ENCODE results near the gene WDR31.
"Not testable (repeated sequence)": the region's sequence is repeated elsewhere in the genome, so short reads cannot be mapped to it uniquely, and the experiment has no call there.

Gene WDR31

DNA sequence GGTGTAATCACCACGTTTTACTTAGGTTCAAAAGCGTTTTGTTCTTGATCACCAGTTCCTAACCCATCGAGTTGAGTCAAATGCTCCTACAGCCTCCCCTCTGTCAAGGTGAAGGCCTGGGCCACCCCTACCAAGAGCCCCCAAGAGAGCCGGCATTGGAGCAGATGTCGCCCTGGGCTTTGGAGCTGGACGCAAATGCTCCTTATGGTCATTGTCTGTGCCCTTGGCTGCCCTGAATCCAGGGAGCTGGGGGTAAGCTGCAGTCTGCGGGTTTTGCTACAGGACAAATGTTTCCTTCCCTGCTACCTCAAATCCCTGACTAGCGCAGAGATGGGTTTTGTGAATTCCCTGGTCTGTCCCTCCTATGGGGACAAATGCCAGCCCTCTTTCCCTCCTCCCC, 41.8 kb downstream of the WDR31 start:
- DNase-seq (ENCODE audit: low read depth), result no peak

DNA sequence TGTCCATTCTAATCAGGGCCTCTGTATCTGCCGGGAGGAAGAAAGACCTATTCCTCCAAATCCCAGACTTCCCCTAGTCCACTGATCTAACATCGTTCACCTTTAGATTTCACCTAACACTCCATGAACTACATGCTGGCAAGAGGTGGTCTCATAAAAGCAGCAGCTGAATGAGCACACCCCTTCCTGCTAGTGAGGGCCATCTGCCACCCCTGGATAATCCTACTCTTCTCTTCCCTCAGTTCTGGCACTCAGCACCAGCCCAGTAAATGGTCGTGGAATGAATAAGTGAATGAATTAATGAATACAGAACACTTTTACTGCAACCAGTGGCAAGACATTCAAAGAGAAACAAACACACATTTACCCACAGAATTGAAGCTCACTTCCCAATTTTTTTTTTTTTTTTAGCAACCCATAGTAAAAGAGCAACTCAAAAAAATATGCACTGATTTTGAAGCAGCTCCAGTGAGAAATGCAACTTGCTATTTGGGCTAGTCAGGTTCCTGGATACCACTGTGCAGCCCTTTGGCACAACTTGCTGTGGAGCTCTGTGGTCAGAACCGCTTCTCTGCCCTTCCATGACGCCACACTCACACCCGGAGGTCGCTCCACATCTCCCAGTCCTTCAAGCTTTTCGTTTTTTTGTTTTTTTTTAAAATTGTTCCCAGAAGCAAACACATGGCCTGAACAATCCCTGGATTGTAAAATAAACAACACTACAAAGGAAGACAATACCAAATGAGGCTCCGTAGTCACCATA, 43.1 kb downstream of the WDR31 start:
- DNase-seq (ENCODE audit: low read depth), result no peak

DNA sequence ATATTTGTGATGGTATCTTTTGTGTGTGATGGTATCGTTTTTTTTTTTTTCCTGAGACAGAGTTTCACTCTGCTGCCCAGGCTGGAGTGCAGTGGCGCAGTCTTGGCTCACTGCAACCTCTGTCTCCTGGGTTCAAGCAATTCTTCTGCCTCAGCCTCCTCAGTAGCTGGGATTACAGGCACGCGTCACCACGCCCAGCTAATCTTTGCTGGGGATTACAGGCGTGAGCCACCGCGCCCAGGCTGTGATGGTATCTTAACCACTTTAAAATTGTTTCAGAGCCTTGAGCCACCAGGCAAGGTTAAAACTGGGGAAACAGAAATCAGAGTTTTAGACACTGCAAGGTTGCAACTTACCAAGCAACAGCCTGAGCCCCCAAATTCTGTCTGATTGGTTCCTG, 43.8 kb downstream of the WDR31 start:
- DNase-seq (ENCODE audit: low read depth), result not testable (repeated sequence)

DNA sequence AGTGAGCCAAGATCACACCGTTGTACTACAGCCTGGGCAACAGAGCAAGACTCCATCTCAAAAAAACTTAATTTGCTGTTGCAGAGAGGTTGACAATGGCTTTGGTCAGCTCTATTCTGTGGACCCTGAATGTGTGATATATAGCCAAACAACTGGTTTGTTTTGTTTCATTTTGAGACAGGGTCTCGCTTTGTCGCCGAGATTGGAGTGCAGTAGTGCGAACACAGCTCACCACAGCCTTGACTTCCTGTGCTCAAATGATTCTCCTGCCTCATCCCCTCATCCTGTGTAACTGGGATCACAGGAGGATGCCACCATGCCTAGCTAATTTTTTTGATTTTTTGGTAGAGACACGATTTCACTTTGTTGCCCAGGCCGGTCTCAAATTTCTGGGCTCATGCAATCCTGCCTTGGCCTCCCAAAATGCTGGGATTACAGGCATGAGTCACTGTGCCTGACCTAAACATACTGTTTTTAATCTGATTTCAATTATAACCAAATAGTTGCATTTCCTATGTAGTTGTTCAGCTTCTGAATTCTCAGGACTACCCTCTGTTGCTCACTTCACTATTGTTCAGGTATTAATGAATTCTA, 46.7 kb downstream of the WDR31 start:
- DNase-seq (ENCODE audit: low read depth), result no peak

DNA sequence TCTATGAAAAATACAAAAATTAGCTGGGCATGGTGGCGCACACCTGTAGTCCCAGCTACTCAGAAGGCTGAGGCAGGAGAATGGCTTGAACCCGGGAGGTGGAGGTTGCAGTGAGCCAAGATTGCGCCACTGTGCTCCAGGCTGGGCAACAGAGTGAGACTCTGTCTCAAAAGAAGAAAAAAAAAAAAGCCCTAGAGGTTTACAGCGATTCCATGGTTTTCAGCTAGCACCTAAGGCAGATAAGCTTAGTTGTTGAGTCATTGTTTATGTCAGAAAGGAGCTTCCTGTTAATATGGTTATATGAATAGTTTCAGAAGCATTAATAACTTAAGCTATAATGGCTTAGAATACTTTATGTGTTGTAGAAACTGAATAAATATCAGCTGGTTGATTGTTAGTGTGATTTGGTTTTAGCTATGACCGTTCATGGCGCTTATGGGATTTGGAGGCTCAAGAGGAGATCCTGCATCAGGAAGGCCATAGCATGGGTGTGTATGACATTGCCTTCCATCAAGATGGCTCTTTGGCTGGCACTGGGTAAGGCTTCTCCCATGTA, 49.9 kb downstream of the WDR31 start:
- no peak for DNase-seq (ENCODE audit: low read depth)

DNA sequence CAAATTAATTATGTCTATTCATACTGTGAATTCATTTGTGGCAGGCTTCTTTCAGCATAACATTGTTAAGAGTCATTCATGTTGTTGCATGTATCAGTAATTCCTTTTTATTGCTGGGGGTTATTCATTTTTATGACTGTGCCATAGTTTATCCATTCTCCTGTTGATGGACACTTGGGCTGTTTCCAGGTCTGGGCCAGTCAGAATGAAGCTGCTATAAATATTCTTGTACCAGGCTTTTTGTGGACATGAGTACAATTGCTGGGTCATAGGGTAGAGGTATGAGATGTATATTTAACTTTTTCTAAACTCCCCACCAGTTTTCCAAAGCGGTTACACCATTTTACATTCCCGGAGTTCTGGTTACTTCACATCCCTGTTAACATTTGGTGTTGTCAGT, 51.0 kb downstream of the WDR31 start:
- DNase-seq (ENCODE audit: low read depth), result no peak

DNA sequence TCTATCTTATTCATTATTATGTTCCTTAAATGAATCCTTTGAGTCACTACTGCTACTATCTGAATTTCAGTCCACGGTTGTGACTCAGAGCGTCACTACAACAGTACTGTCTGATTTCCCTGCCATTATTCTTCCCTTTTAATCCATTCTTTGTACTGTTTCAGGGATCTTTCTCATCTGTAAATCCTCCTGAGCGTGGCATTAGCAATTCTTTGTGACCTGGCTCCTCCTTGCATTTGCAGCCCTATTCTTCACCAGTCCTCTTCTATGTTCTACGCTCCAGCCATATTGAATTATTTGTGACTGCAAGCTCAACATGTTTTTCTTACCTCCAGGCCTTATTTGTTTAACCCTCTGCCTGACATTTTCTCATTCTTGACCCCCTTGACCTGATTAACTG, 58.7 kb downstream of the WDR31 start:
- DNase-seq (ENCODE audit: low read depth), result no peak

DNA sequence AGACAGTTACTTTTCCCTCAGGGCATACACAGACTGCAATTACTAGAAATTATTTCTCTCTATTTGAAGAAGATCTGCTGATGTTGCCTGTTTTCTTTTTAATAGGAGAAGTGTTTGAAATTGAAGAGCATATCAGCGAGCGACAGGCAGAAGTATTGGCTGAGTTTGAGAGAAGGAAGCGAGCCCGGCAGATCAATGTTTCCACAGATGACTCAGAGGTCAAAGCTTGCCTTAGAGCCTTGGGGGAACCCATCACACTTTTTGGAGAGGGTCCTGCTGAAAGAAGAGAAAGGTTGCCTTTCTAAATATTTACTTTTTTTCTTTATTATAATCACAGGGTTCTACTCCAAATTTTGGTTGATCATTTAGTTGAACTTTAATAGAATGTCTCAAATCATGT, 61.2 kb downstream of the WDR31 start:
- no peak for DNase-seq (ENCODE audit: low read depth)

DNA sequence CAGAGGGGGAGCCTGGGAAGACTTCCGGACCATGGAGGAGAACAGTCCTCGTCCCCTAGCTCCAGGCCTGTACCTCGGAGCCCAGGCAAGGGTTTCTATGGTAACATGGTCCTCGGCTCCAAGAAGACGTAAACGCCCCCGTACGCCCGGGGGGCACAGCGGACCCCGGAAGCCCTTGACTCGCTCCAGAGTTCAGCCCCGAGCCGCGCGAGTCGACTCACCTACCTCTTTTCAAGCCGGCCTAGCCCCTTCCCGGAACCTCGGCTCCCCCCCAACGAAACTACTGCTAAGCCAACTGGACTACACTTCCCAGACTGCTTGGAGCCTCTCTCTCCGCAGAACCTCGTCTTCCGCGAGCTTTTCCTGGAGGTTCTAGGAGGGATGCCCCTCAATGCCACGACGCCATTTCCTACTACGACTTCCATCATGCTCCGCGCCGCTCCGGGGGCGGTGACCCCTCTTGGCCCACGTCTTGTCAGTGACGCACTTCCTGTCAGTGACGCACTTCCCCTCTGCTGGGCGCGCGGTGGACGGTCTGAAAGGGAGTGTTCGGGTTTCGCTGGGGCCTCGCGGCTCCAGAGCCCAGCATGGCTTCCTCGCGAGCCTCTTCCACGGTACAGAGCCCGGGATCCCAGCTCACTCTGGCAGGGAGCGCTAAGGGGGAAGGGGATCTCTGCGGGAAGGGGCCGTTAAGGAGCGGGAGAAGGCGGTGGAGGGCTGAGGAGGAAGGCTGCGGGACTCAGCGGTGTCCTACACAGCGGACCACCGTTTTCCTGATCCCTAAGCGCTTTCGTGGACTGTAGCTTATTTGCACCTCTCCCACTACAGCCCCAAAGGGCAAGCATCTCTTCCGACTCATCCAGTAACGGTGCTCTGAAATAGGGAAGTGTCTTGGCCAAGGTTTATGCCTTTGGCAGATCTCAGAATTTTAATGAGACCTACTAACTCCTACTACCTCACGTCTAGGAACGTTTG, 64.6 kb downstream of the WDR31 start, which contains the start of the genes CDC26 and PRPF4:
Gene CDC26, minus strand, starts transcription at position 416 of the 975 bp plus-strand sequence. CDS start 3,065 bp downstream, outside the sequence.
Gene PRPF4, plus strand, starts transcription at position 502 of the 975 bp plus-strand sequence. Its CDS starts 86 bp downstream, at position 588.
- DNase-seq (ENCODE audit: low read depth), result peak; percentile 91

DNA sequence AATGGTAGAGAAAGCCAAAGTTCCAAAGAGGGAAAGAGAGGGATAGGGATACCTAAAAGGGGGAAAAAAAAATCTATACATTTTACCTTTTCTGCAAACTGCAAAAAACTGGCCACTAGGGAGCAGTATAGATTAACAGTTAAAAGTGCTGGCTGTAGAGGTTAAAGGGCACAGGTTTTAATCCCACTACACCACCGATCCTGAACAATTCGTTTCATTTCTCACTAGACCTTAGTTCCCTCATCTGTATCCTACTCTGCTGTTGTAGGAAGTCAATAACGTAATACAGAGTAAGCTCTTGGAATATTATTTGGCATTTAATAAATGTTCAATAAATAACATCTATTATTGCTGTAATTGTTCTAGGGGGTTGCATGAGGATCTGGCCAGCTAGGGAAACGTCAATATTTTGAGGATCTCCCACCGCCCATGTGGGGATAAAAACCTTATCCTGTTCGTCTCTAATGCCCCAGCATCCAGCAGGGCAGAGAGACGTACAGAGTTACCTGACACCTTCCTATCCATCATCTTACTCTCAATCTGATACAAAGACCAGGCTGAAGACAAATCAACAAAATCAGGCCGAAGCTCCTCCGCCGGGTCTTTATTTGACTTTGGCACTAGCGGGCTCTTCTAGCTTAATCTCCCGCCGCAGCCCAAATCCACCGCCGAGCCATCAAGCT, 65.5 kb downstream of the WDR31 start:
- no peak for DNase-seq (ENCODE audit: low read depth)

DNA sequence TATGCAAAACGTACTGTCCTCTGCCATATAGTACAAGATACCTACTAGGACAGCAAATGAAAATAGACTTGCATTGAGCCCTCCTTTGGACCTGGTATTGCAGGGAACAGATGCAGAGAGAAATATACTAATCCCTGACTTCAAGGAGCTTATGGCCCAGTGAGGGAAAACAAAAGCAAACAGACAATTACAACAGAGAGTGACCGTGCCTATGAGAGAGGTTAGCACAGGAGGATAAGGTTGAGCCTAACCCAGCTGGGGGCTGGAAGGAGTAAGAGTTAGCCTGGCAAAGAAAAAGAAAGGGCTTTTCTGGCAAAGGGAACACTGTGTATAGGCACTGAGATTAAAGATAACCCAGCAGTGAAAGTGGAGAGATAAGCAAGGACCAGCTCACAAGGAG, 70.2 kb downstream of the WDR31 start:
- DNase-seq (ENCODE audit: low read depth), result no peak

DNA sequence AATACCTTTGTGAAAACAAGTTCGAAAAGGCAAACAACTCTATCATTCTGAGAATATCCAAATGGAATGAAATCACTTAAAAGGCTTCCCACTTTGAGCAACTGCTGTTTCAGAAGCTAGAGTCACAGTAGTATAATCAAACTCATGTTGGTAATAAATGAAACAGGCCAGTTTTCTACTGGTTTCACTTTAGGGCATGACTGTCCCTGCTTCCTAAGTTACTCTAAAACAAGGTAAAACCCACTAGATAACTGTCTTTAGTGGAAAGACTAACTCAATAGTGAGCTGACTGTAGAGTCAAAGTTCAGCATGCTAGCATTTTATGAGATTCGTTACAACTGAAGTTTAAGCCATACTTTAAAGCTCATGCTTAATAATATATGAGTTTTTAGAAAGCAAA, 70.7 kb downstream of the WDR31 start:
- no peak for DNase-seq (ENCODE audit: low read depth)

DNA sequence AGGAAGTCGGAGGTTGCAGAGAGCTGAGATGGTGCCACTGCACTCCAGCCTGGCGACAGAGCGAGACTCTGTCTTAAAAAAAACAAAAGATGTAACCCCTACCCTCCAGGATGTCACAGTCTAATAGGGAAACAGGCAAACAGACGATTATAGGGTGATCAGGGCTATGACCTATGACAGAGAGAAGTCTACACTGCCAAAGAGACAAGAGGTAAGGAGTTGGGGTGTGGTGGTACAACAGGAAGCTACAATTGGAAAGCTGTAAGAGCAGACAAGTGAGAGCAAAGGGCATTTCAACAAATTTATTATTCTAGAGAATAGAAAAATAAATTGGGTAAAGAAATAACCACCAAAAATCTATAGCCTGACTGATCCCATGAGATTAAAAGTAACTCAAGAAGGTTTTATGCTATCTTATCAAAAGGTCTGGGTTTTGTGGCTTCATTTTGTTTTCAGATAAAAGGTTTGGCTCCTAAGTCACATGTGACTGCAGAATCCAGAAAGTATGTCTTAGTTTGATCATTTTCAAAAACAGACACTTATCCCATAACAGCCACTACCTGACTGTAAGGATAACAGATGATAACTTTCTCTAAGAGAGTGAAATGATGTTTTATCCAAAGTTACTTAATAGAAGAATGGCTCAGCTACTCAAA, 72.0 kb downstream of the WDR31 start:
- no peak for DNase-seq (ENCODE audit: low read depth)

DNA sequence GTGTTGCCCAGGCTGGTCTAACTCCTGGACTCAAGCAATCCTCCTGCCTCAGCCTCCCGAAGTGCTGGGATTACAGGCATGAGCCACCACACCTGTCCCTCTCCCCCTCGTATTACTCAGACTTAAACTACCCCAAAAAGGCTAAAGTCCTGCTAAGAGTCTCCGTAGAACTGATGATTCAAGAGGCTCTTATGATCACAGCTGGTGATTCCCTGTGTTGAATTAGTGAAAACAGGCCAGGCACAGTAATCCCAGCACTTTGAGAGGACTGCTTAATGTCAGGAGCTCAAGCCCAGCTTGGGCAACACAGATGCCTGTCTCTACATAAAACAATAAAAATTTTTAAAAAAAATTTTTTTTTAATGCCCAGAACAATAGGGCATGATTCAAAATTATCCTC, 73.9 kb downstream of the WDR31 start:
- no peak for DNase-seq (ENCODE audit: low read depth)
